ENCODE results near the gene TTBK1. TPM values are rescaled to one million over a fixed set of nuclear protein-coding genes. Genes with fewer than 3 reads are reported as not detected.
A peak's percentile ranks its signal among the peaks of the same experiment; 100 is the strongest.

Gene TTBK1
- total RNA-seq, 1 donor from 2014 or later = 1.7 TPM

DNA sequence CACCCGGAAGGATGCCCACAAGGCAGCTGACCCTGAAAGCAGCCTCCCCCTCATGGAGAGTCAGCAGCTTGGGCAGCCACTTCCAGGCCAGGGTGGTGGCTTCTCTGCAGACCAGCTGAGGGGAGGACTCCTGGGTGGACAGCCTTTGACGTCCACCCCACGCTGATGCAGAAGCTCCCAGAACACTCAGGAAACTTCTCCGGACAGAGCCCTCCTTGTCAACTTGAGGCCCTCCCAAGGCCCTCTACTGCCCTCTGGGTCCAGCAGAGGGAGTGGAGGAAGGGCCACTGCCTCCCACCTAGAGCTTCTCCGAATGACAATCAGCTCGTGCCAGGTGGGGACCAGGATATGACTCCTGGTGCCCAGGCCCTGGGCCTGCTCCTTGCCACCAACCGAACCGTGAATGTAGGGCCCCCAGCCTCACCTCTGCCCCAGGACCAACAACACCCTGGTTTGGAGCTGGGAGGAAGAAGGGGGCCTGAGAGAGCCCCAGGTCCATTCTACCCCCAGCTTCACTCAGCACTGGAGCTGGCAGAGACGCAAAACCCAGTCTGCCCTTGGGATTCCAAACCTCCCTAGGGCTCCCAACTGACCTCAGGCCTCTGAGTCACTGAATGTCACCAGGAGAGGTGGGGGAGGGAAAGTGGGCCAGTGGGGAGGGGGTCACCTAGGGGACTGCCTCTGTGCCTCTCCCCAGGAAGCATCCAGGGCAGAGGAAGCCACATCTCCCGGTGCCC, 43.9 kb downstream of the TTBK1 start:
- H3K4me3 ChIP-seq = no peak overlapping the region
- H3K4me3 Mint-ChIP-seq = no peak overlapping the region
- peaks cover 2% of the 10 kb centered on the region for H3K27me3 Mint-ChIP-seq (ENCODE audit: insufficient read depth, low read depth)
- H4K20me1 ChIP-seq (ENCODE audit: low read depth) = no peaks in the 10 kb centered on the region
- H3K27ac ChIP-seq = no peak overlapping the region
- H3K4me2 ChIP-seq = no peak overlapping the region
- H3K36me3 ChIP-seq = no peaks in the 10 kb centered on the region
- H3K27me3 ChIP-seq = peaks cover 24% of the 10 kb centered on the region
- peak overlapping the region; percentile 83 for H3K27ac Mint-ChIP-seq
- peak; percentile 68 for DNase-seq (ENCODE audit: low spot score)
- peaks cover 2% of the 10 kb centered on the region for H3K36me3 Mint-ChIP-seq
- H3K9me3 ChIP-seq (ENCODE audit: low read depth) = no peaks in the 10 kb centered on the region
- H3K9ac ChIP-seq = no peak overlapping the region
- H3K9me3 Mint-ChIP-seq = no peaks in the 10 kb centered on the region
- H3K4me1 Mint-ChIP-seq = peaks cover 8% of the 10 kb centered on the region
- H3K79me2 ChIP-seq (ENCODE audit: low read depth) = no peaks in the 10 kb centered on the region
- H3F3A ChIP-seq (ENCODE audit: low read depth) = no peaks in the 10 kb centered on the region
- H3K4me1 ChIP-seq = no peaks in the 10 kb centered on the region
- TF ChIP-seq, protein P1, sequence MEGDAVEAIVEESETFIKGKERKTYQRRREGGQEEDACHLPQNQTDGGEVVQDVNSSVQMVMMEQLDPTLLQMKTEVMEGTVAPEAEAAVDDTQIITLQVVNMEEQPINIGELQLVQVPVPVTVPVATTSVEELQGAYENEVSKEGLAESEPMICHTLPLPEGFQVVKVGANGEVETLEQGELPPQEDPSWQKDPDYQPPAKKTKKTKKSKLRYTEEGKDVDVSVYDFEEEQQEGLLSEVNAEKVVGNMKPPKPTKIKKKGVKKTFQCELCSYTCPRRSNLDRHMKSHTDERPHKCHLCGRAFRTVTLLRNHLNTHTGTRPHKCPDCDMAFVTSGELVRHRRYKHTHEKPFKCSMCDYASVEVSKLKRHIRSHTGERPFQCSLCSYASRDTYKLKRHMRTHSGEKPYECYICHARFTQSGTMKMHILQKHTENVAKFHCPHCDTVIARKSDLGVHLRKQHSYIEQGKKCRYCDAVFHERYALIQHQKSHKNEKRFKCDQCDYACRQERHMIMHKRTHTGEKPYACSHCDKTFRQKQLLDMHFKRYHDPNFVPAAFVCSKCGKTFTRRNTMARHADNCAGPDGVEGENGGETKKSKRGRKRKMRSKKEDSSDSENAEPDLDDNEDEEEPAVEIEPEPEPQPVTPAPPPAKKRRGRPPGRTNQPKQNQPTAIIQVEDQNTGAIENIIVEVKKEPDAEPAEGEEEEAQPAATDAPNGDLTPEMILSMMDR (IDR thresholded peaks at IDR 0.05) = peak; percentile 56
- no peak for TF ChIP-seq EZH2 (IDR thresholded peaks at IDR 0.05)
- H2AFZ ChIP-seq (replicated peaks) = peak overlapping the region; percentile 17

DNA sequence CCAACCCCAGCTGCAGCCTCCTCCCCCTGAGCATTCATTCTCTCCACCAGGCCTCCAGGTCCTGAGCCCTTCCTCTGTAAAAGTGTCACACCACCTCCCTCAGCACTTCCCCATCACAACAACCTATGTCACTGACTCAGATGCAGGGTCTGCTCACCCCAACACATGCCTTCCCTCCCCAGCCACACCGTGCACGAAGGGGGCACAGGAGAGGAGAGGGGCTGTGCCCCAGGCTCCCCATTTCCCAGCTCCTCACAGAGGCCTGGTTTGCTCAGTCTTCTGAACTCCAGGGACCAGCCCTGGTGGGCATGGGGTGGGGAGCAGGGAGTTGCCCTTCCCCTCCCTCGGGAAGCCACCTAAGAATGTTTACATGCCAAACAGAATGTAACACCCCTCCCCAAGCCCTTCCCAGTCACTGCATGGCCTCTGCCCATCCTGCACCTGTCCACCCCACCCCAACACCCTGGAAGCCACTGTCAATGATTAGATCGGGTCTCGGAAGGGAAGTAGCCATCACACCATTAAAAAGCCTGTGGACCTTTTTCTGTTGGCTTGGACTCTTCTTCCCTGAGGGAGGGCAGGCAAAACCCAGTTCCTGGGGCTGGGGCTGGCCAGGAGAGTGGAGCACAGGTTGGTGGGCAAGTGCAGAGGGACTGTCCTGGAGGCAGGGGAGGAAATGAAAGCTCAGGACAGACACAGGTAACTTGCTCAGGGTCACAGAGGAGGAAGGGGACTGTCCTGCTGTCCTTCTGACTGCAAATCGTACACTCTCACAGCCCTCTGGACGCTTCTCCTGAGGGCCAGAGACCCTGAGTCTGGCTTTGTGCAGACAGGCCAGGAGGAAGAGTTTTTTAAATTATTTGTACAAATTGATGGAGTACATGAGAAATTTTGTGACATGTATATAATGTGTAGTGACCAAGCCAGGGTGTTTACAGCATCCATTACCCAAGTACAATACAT, 44.7 kb downstream of the TTBK1 start:
- no peak overlapping the region for H3K27ac ChIP-seq
- H3K4me3 ChIP-seq = no peak overlapping the region
- H3K9ac ChIP-seq = no peak overlapping the region
- TF ChIP-seq EZH2phosphoT487 (IDR thresholded peaks at IDR 0.05) (no peak), EZH2 (IDR thresholded peaks at IDR 0.05) (no peak)
- TF ChIP-seq, protein P1 (IDR thresholded peaks at IDR 0.05) = no peak
- H3K27ac Mint-ChIP-seq = peak overlapping the region; percentile 63
- no peaks in the 10 kb centered on the region for H3K9me3 Mint-ChIP-seq
- no peak overlapping the region for H3K4me2 ChIP-seq
- H3K4me1 Mint-ChIP-seq = peaks cover 6% of the 10 kb centered on the region
- no peak overlapping the region for H3K4me3 Mint-ChIP-seq
- peaks cover 1% of the 10 kb centered on the region for H3K27me3 Mint-ChIP-seq (ENCODE audit: insufficient read depth, low read depth)
- H3K27me3 ChIP-seq = peaks cover 24% of the 10 kb centered on the region
- H3K36me3 Mint-ChIP-seq = no peaks in the 10 kb centered on the region
- no peaks in the 10 kb centered on the region for H3K4me1 ChIP-seq
- no peaks in the 10 kb centered on the region for H4K20me1 ChIP-seq (ENCODE audit: low read depth)
- no peaks in the 10 kb centered on the region for H3K36me3 ChIP-seq
- no peaks in the 10 kb centered on the region for H3K79me2 ChIP-seq (ENCODE audit: low read depth)
- H2AFZ ChIP-seq (replicated peaks) = peak overlapping the region; percentile 17
- DNase-seq (ENCODE audit: low spot score) = no peak
- no peaks in the 10 kb centered on the region for H3F3A ChIP-seq (ENCODE audit: low read depth)
- no peaks in the 10 kb centered on the region for H3K9me3 ChIP-seq (ENCODE audit: low read depth)

DNA sequence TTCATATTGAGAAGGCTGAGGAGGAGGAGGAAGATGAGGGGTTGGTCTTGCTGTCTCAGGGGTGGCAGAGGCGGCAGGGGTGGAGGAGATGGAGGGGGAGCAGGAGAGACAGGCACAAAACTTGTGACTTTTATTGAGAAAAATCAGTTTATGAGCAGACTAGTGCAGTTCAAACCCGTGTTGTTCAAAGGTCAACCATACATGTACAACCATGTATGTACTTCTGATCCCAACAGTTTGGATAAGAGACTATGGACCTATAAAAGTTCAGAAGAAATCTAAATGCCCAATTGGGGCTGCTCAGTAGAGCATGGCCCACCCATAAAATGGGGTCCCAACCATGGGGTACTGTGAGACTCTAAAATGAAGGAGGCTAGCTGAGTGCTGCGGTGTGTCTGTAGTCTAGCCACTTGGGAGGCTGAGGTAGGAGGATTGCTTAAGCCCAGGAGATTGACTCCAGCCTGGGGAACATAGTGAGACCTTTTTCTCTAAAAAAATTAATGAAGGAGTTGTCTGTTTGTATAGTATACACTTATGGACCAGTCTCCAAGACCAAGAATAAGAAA, 47.1 kb downstream of the TTBK1 start:
- H3K4me3 Mint-ChIP-seq = no peak overlapping the region

More for the DNA sequence above, 47.1 kb downstream of the TTBK1 start:
- Histone ChIP-seq H3K36me3 (no peaks in the 10 kb centered on the region), H3K4me1 (no peaks in the 10 kb centered on the region), H4K20me1 (ENCODE audit: low read depth) (no peaks in the 10 kb centered on the region), H3K79me2 (ENCODE audit: low read depth) (no peaks in the 10 kb centered on the region), H3K9me3 (ENCODE audit: low read depth) (no peaks in the 10 kb centered on the region), H3K9ac (no peak overlapping the region), H2AFZ (replicated peaks) (no peak overlapping the region), H3F3A (ENCODE audit: low read depth) (no peaks in the 10 kb centered on the region), H3K27ac (no peak overlapping the region), H3K4me3 (no peak overlapping the region), H3K4me2 (no peak overlapping the region), H3K27me3 (peaks cover 7% of the 10 kb centered on the region)
- DNase-seq (ENCODE audit: low spot score) = no peak
- no peaks in the 10 kb centered on the region for H3K9me3 Mint-ChIP-seq
- no peak overlapping the region for H3K27ac Mint-ChIP-seq
- peaks cover 6% of the 10 kb centered on the region for H3K4me1 Mint-ChIP-seq
- no peaks in the 10 kb centered on the region for H3K36me3 Mint-ChIP-seq
- H3K27me3 Mint-ChIP-seq (ENCODE audit: insufficient read depth, low read depth) = peaks cover 2% of the 10 kb centered on the region
- TF ChIP-seq EZH2phosphoT487 (IDR thresholded peaks at IDR 0.05) (no peak), EZH2 (IDR thresholded peaks at IDR 0.05) (no peak)
- TF ChIP-seq, protein P1 (IDR thresholded peaks at IDR 0.05) = no peak

Measured in neural progenitor cell (in vitro differentiated cells).